GM21723 (cell line): ENCODE results near the gene DACH1.

Source experiments
- ATAC-seq: cut with Tn5 transposase; IDR thresholded peaks from one replicate; pipeline ENCODE4 v1.9.1; 2021; ENCODE audit warnings: mild to moderate bottlenecking, moderate library complexity; ENCODE audit not compliant: unreplicated experiment

The DACH1 gene

GRCh38 chr13:71593566-71593965 lies 273.4 kb downstream of the DACH1 start:
- no peak for ATAC-seq

GRCh38 chr13:71591374-71591773 lies 275.6 kb downstream of the DACH1 start:
- no peak for ATAC-seq

DNA sequence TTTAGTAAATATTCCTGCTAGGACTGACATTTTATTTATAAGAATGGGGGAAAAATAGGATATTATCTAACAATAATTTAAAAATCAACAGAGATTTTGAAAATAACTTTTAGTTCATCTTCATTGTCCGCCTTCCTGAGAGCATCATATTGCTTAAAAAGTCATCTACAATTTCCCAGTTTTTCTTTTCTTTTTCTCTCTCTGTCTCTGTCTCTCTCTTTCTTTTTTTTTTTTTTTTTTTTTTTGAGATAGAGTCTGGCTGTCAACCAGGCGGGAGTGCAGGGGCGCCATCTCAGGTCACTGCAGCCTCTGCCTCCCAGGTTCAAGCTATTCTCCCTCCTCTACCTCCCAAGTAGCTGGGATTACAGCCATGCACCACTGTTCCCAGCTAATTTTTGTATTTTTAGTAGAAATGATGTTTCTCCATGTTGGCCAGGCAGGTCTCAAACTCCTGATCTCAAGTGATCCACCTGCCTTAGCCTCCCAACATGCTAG lies 276.3 kb downstream of the DACH1 start:
- ATAC-seq: no peak

GRCh38 chr13:71589032-71589431 lies 278.0 kb downstream of the DACH1 start:
- no peak for ATAC-seq

- ATAC-seq: no peak
These were observed 279.2 kb downstream of the DACH1 start for GRCh38 chr13:71587817-71588216.

DNA sequence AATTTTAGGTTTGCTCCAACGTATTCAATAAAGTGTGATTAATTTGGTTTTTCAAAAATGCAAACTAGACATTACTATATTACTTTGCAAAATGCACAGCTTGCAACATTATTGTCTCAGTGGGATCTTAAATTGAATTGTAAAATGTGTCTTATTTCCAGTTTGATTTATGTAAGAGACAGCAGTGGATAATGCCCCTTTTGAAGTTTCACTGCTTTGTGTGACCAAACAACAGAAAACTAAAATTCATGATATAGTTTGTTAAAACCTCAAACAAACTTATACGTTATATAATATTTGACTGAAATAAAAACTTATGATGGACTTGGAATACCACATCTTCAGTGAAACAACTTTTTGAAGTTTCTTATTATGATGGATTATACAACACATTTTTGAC lies 279.8 kb downstream of the DACH1 start:
- no peak for ATAC-seq

- ATAC-seq: no peak
These were observed 283.4 kb downstream of the DACH1 start for GRCh38 chr13:71583581-71583980.

- ATAC-seq: no peak
These were observed 286.4 kb downstream of the DACH1 start for GRCh38 chr13:71580614-71581013.

- no peak for ATAC-seq
These were observed 289.0 kb downstream of the DACH1 start for GRCh38 chr13:71578048-71578447.

DNA sequence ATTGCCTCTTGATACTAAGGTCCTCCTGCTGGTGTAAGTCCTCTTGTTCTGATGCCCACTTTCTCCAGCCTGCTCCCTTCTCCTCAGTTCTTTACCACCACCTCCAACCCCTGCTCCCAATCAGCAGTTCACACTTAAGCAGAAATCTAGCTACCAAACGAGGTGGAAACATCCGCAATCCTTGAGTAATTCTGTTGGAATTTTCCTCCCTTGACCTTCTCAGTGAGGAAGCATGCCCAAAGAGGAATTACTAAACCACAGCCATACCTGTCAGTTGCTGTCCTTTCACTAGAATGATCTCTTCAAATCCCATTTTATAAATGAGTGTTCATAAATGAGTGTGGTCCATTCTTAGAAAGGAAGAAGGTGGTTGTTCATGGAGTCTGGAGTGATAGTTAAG lies 289.9 kb downstream of the DACH1 start:
- ATAC-seq: no peak

- ATAC-seq: no peak
These were observed 290.4 kb downstream of the DACH1 start for GRCh38 chr13:71576571-71576970.

DNA sequence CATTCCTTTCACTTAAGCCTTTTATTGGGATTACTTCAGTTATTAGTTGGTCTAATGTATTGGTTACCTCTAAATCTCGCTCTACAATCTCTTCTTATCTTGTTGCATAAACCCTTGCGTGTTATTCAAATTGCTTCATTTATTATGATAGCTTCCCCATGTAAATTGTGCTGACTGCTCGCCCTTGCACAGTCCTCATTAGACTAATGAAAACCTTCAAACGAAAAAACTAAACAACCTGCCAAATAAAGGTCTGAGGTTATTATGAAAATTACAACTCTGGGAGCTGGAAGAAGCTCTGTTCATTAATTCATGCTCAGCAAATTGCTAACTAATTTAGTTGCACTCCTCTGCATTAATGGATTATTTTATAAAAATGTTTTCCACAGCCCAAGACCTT lies 320.1 kb downstream of the DACH1 start:
- ATAC-seq: no peak

DNA sequence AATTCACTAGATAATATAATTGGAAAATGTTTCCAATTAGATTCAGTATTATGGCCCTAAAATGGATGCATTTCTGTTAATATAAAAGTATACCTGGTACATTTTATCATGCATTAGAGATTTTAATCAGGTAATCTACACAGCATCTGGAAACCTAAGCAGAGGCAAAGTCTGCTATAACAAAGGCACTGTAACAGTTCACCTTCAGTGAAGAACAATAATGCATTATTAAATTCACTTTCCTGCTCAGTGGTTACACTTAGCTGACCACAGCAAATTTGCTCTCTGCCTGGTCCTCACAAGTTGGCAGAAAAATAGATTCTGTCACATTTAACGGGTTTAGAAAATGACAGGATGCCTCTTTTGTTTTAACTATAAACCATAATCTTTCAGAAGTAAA lies 326.9 kb downstream of the DACH1 start:
- no peak for ATAC-seq

DNA sequence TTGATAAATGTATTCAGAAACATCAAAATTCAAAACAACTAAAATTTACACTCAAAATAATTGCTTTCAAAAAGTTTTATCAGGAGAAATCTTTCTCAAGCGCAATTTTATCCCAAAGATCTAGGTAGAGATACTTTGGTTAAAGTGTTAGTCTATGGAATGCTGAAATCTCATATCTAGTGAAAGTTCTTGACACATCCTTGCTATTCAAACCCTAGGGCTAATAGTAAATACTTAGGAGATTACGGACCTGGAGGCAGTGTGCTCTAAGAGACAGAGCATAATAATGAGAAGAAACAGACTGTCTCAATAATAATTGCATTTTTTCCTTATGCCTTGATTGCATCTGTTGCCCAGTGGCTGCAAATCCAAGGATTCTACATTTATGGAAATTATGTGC lies 330.8 kb downstream of the DACH1 start:
- no peak for ATAC-seq

DNA sequence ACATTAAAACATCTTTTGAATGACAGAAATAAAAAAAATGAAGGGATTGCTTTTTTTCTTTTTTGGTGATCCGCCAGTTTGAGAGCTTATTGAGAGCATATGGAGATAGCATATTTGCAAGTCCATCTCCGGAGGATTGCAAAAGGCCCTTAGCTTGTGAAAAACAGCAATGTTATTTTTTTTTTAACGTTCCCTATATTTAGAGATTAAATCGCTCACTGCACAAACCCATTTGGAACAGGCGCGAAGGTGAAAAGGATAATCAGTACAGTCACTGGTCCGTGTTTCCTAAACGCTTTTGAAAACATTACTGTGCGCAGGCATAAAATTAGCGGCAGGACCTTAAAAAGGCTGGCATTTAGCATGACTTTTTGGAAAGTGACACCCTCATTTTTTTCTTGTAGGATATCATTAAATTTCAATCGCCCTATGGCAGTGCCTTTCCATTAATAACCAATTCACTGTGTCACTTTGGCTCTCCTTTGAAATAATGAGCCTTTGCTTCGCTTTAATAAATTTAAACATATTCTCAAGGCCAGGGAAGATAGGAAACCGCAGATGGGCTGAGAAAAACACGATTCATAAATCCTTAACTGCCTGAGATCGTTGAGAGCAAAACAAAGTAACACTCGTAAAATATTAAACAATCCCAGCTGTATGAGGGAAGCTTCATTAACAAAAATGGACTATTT lies 342.2 kb downstream of the DACH1 start:
- ATAC-seq: no peak

DNA sequence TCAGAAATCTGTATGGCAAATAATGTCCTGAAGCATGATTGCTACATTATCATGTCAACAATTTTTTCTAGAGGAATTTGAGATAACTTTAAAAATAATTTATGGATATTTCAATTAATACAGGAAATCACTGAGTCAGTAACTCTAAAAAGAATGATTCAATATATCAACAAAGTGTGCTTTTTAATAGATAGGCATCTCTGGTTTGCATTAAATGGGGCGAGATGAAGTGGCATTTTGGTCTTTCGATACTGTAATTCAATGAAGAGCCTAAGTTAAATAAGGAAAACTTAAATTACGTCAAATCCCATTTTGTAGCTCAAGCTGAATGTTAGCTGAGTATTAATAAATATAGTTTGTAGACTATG lies 342.8 kb downstream of the DACH1 start:
- ATAC-seq: no peak

DNA sequence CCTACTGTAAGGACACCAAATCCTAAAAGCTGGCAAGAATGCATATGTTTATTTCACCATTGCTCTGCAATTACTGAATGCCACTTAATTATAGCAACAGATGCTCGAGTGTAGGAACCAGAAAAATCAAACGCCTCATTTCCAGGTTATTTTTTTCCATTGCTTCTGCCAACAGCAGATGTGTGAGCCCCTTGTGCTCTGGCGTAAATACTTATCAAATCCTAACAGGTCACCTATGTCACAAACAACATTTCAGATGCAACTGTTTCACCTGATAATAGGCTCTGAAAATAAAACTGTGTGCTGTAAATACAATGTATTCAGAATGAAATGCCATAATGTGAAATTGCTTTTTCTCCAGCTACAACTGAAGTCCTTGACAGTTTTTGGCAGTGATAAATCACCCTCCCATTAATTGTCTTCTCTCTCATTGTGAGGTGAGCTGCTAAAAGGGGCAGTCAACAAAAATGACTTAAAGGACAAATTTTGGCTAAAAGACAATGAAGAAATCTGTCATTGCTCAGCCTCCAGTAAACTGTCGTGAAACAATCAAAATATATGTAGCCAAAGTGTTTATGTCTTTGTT lies 344.0 kb downstream of the DACH1 start:
- no peak for ATAC-seq

- no peak for ATAC-seq
These were observed 350.0 kb downstream of the DACH1 start for GRCh38 chr13:71517004-71517403.

DNA sequence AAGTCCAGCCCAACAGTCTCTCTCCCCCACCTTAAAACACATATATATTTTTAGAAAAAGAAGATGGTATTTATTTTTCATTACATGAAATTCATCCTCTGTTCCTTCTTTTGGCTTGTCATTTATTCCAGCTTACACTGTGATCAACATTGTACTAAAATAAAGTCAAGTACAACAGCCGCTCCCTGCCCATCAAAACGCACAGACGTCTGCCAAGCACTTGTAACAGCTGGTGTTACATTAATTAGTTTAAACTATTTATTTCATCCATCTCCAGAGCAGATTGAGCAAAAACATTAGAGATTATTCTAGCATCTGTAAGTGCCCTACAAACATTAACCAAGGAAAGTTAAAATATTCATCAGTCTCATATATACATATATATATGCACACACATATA lies 350.5 kb downstream of the DACH1 start:
- ATAC-seq: no peak

DNA sequence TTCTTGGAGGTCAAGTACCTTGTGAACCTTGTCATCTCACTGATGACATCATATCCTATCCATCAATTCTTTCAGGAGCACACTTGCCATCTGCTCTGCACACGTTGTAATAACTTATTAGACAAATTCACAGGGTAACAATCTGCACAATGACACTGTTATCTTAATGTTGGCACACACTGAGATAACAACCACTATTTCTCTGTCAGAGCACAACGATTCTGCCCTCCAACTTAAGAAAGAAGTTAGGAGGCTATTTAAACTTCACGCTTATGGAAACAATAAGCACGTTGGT lies 351.3 kb downstream of the DACH1 start:
- ATAC-seq: no peak

- ATAC-seq: no peak
These were observed 351.9 kb downstream of the DACH1 start for GRCh38 chr13:71514900-71515743.

GRCh38 chr13:71513411-71514033 lies 353.5 kb downstream of the DACH1 start:
- ATAC-seq: no peak
